SH-SY5Y (cell line): Measurements from ENCODE around the gene PRKG1.

Source experiments
- GATA2 ChIP-seq: IDR thresholded peaks from 2 replicates; pipeline ENCODE4 v1.6.1; 2011; ENCODE audit warnings: mild to moderate bottlenecking, low read depth, low read length
- GATA3 ChIP-seq: IDR thresholded peaks from 2 replicates; pipeline ENCODE4 v1.6.1; 2011; ENCODE audit warnings: low read depth, mild to moderate bottlenecking, low read length, moderate library complexity

Gene PRKG1

GRCh38 chr10:51604579-51604978 lies 530.3 kb downstream of the PRKG1 start:
- no peak for TF ChIP-seq GATA2
- TF ChIP-seq GATA3: no peak

DNA sequence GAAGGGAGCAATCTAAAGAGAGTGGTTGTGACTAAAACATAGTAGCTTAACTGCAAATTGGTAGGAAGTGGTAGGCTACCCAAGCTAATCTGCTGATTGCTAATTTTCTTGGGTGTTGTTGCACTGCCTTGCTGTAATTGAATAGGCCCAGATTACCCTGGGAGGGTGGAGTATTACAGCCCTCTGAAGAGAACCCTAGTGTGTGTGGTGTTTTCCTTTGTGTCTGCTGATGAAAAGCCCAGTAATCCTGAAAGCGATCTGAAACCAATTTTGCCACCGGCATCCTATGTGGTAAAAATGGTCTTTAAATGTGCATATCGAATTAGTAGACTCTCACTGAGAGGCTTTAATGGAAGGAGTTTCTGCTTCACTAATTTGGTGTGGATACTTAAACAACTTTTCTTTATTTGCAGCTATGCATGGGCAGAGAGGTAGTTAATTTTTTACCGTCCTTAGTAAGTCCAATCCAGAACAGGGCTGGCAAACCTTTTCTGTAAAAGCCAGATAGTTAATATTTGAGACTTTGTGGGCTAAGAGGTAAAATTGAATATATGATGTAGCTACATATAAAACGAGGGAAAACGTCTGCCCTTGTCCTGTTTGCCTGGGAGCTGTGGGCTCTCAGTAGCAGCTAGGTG lies 532.7 kb downstream of the PRKG1 start:
- no peak for TF ChIP-seq GATA3
- no peak for TF ChIP-seq GATA2

DNA sequence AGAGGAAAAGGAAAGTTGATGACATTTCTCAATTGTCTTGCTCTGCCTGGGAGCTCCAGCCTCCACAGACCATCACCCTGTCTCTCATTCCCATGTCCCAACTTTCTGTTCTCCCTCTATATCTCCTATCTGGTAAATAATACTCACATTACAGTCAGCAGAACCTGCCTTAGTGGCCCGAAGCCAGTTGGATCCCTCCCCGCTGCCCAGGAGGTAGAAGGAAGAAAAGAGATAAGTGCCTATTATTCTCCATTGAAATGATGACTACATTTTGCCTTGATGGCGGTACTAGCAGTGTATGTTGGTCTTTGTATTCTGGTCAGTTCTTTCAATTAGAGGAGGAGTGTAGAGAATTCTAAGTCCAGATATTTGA lies 533.2 kb downstream of the PRKG1 start:
- TF ChIP-seq GATA2: no peak
- TF ChIP-seq GATA3: no peak

DNA sequence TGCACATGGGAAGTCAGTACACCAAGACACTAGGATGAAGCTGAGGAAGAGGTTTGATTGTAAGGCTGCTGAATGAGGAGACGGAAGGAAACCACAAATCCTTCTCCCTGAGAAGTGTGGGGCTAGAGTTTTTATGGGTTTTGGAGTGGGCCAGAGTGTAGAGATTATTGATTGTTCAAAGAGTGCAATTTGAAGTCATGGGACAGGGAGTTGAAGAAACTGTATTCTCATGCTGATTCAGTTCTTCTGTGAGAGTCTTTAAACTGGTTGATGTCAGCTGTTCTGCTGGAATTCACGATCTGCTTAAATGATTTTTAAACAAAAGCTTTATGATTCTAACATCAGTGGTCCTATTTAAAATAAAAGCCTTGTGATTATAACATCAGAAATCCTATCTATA lies 533.9 kb downstream of the PRKG1 start:
- no peak for TF ChIP-seq GATA2
- TF ChIP-seq GATA3: no peak

DNA sequence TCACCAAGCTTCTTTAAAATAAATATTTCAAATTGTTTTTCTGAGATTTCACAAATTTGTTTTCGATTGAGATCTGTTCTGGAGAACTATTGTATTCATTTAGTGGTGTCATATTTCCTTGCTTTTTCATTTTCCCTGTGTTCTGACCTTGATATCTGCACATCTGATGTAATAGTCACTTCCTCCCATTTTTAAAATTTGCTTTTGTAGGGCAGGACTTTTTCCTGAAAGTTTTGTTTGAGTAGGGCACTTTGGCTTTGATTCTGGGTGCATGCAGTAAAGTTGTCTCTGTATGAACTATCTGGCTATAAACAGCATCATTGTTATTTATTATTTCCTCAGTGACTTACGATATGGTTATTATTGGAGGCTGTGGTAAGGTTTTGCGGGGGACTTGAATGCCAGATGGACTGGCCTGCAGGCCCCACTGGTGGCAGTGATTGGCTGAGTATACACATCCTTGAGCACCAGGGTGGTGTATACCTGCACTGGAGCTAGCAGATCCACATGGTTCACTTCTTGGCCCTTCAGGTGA lies 541.5 kb downstream of the PRKG1 start:
- no peak for TF ChIP-seq GATA3

DNA sequence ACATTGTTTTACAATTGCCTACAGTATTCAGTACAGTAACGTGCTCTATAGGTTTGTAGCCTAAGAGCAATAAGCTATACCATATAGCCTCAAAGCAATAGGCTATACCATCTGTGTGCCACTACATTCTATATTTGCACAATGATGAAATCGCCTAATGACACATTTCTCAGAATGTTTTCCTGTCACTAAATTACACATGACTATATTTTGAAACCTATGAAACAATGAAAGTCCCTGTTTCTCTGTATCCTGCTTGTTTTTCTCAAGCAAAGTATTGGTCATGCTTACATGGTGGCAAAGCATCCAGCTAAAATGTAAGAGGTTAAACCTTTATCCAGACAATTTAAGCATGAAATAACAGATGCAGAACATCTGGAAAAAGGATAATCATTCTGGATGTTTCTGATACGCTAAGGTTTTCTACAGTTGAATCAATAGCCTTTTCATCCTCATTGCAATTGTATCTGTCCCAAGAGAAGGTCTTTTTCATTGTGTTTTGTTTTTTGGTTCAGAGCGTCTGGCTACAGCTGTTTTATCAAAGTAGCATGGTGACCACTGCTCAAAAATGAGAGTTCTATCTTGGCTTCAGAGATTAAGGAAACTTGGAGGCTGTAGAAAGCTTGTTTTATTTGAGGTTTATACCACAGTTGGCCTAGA lies 543.4 kb downstream of the PRKG1 start:
- no peak for TF ChIP-seq GATA3

- TF ChIP-seq GATA2 (no peak), GATA3 (no peak)
Observed at GRCh38 chr10:51619365-51619764, 545.1 kb downstream of the PRKG1 start.

GRCh38 chr10:51620131-51620530 lies 545.8 kb downstream of the PRKG1 start:
- TF ChIP-seq GATA2: no peak
- TF ChIP-seq GATA3: no peak

DNA sequence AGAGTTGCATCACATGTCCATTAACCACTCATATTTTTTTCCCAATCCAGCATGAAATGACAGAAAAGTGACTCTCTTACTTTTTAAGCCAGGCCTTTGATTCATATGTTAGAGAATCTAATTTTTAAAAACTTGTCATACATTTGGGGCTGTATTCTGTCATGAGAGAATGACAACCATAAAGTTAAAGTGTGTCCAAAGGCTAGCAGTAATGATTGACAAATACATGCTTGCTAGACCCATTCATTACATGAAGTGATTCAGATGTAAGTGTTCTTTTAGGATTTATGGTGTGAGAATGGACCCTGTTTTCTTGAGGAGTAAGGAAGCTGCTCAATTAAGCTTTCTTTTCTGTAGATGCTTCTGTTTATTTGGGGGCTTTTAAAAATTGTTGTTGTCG lies 549.7 kb downstream of the PRKG1 start:
- no peak for TF ChIP-seq GATA2
- TF ChIP-seq GATA3: no peak

DNA sequence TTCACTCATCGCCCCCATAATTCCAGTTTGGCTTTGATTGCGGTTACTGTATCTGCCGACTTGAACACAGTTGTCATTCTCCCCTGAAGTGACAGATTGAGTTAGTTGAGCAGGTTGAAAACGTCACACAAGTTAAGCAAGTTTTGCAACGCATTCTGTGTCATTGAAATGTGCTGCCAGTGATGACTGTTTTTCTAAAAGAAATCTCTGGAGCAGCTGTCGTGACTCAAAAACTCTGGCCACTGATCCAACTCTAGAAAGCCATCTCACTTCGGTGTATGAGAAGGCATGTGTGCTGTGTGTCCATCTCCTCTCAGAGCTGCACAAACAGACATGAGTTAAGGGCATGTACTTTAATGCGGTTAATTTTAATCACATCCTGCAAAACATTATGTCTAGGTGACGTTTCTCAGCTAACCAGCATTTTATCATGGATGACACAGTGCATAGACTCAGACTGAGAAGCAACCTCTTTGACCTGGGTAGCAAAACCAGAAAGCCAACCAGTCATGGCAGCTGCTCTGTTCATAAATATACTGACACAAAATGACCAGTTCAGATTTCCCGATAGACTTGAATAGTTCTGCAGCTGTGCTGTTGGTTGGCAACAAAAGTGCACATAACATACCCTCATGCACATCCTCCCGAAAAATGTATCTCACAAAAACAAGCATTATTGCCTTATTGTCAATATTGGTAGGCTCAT lies 555.8 kb downstream of the PRKG1 start:
- no peak for TF ChIP-seq GATA3
- TF ChIP-seq GATA2: no peak

- TF ChIP-seq GATA2: no peak
- TF ChIP-seq GATA3: no peak
Observed at GRCh38 chr10:51630640-51631005, 556.3 kb downstream of the PRKG1 start.

- TF ChIP-seq GATA3 (no peak), GATA2 (no peak)
Observed at GRCh38 chr10:51635436-51635835, 561.1 kb downstream of the PRKG1 start.

DNA sequence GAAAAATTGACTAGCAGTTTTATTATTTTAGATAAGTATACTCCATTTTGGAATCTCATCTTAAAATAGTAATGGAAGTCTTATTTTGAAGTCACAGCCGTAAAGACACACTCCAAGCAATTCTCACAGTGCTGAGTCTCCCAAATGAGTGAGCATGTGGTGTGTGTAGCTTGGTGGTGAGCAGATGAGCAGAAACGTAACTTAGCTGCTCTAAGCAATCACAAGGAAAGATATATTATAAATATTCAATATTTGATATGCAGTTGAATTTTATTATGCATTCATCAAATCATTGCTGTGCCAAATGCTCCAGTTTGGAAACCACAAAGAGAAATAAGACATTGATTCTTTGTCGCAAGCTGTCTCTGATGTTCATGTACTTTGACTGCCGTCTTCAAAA lies 563.9 kb downstream of the PRKG1 start:
- TF ChIP-seq GATA3 (no peak), GATA2 (no peak)

DNA sequence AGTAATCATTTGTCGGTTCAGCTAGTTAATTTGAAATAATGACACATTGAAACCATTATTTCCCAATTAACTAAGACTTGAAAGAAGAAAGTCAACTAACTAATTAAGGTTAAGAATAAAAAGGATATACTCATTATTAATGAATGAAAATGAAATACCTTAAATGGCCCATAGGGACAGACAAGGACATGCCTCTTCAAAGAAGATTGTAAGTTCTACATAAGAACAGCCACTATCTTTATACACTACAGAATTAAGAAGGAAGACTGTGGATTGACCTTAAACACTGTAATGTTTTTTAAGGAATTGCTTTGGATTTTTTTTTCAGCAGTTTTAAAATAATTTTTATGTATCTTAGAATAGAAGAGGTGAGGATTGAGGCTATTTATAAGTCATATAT lies 564.5 kb downstream of the PRKG1 start:
- TF ChIP-seq GATA3 (no peak), GATA2 (no peak)
